IMR-90 (cell line): ENCODE measurements around the gene CHDH. TPM values are rescaled to one million over a fixed set of nuclear protein-coding genes. Genes with fewer than 3 reads are reported as not detected.

Experiments
- ATAC-seq: fragments of 200-7000 bp; cut with Tn5 transposase; 2 replicates; pipeline ENCODE4 v1.9.1; 2020; ENCODE audit warnings: low read depth, mild to moderate bottlenecking, moderate library complexity
- BruUV-seq: library from RNA; stranded (reverse); fragments of 400-500 nt; replicated peaks from 2 replicates; lab custom pipeline; 2021; lab: Mats Ljungman, UMichigan
- CTCF ChIA-PET: fragments of 300-600 bp; formaldehyde crosslinking; extraction: SDS; loops from one replicate; lab custom pipeline; 2021; ENCODE audit warnings: antibody characterized with exemption; lab: Yijun Ruan, JAX
- POLR2A ChIA-PET: fragments of 300-600 bp; sonication (Branson Sonifier 250); formaldehyde crosslinking; loops from one replicate; lab custom pipeline; 2022; ENCODE audit warnings: antibody characterized with exemption; ENCODE audit not compliant: unreplicated experiment; lab: Charles Lee
- DNase-seq: peaks from one replicate; pipeline ENCODE4 v3.0.0; 2013
- H2AFZ ChIP-seq: replicated peaks from 2 replicates; pipeline ENCODE3; 2013; ENCODE audit warnings: low read length, mild to moderate bottlenecking; ENCODE audit not compliant: poor library complexity
- H2AK5ac ChIP-seq: 2 replicates; pipeline ENCODE4 v1.6.1; 2013; ENCODE audit warnings: low read depth, low read length, inconsistent platforms
- H2AK9ac ChIP-seq: replicated peaks from 2 replicates; pipeline ENCODE3; 2013; ENCODE audit warnings: mild to moderate bottlenecking, low read depth, low read length, moderate library complexity; ENCODE audit not compliant: poor library complexity
- H2BK120ac ChIP-seq: 2 replicates; pipeline ENCODE4 v1.6.1; 2013; ENCODE audit warnings: low read depth, low read length, inconsistent platforms
- H2BK15ac ChIP-seq: 3 replicates; pipeline ENCODE4 v1.6.1; 2013; ENCODE audit warnings: low read depth, low read length, inconsistent platforms
- H2BK20ac ChIP-seq: 2 replicates; pipeline ENCODE4 v1.6.1; 2013; ENCODE audit warnings: low read depth, mild to moderate bottlenecking, inconsistent platforms, low read length, moderate library complexity
- H2BK5ac ChIP-seq: 2 replicates; pipeline ENCODE4 v1.6.1; 2013; ENCODE audit warnings: mild to moderate bottlenecking, low read depth, low read length, inconsistent platforms; ENCODE audit not compliant: poor library complexity, severe bottlenecking
- H3K14ac ChIP-seq: replicated peaks from 2 replicates; pipeline ENCODE4 v1.6.1; 2013; ENCODE audit warnings: low read depth, low read length, inconsistent platforms
- H3K18ac ChIP-seq: 2 replicates; pipeline ENCODE4 v1.6.1; 2013; ENCODE audit warnings: low read depth, low read length, control low read depth
- H3K23ac ChIP-seq: 2 replicates; pipeline ENCODE4 v1.6.1; 2013; ENCODE audit warnings: low read depth, low read length, inconsistent platforms
- H3K27ac ChIP-seq: 2 replicates; pipeline ENCODE4 v1.5.1; 2013; ENCODE audit warnings: mild to moderate bottlenecking, control low read depth, low read length; ENCODE audit not compliant: insufficient read depth
- H3K27me3 ChIP-seq: 2 replicates; pipeline ENCODE4 v1.6.1; 2013; ENCODE audit warnings: low read length; ENCODE audit not compliant: control insufficient read depth, insufficient read depth
- H3K36me3 ChIP-seq: 2 replicates; pipeline ENCODE4 v1.6.1; 2013; ENCODE audit warnings: low read length, mixed read lengths; ENCODE audit not compliant: control insufficient read depth, insufficient read depth
- H3K4ac ChIP-seq: 2 replicates; pipeline ENCODE4 v1.6.1; 2013; ENCODE audit warnings: low read depth, low read length, inconsistent platforms
- H3K4me1 ChIP-seq: 2 replicates; pipeline ENCODE4 v1.6.1; 2013; ENCODE audit warnings: low read length, mixed read lengths; ENCODE audit not compliant: control insufficient read depth, insufficient read depth
- H3K4me2 ChIP-seq: 2 replicates; pipeline ENCODE4 v1.6.1; 2013; ENCODE audit warnings: low read depth, mild to moderate bottlenecking, control low read depth, low read length, moderate library complexity
- H3K4me3 ChIP-seq: 2 replicates; pipeline ENCODE4 v1.5.1; 2013; ENCODE audit warnings: low read depth, mild to moderate bottlenecking, control low read depth, low read length, moderate library complexity; ENCODE audit not compliant: insufficient read depth
- H3K56ac ChIP-seq: 2 replicates; pipeline ENCODE4 v1.6.1; 2013; ENCODE audit warnings: low read length, inconsistent platforms; ENCODE audit not compliant: insufficient read depth; ENCODE audit errors: extremely low read depth
- H3K79me1 ChIP-seq, 2 experiments: 2 replicates each; pipeline ENCODE4 v1.6.1; 2013; ENCODE audit warnings: low read length in 2 of 2, inconsistent platforms in 1 of 2, low read depth in 1 of 2
- H3K9ac ChIP-seq: 2 replicates; pipeline ENCODE4 v1.6.1; 2013; ENCODE audit warnings: low read depth, low read length, control low read depth
- H3K9me1 ChIP-seq: 2 replicates; pipeline ENCODE4 v1.6.1; 2013; ENCODE audit warnings: low read length, inconsistent platforms; ENCODE audit not compliant: insufficient read depth
- H3K9me3 ChIP-seq: 2 replicates; pipeline ENCODE4 v1.6.1; 2013; ENCODE audit warnings: low read length; ENCODE audit not compliant: control insufficient read depth, insufficient read depth
- H4K20me1 ChIP-seq: 2 replicates; pipeline ENCODE4 v1.6.1; 2013; ENCODE audit warnings: low read length, inconsistent platforms; ENCODE audit not compliant: insufficient read depth
- H4K5ac ChIP-seq: 2 replicates; pipeline ENCODE4 v1.6.1; 2013; ENCODE audit warnings: mild to moderate bottlenecking, low read depth, low read length, control low read depth
- H4K8ac ChIP-seq, 2 experiments: 2 replicates each; pipeline ENCODE4 v1.6.1; 2013; ENCODE audit warnings: low read depth in 2 of 2, low read length in 2 of 2, control low read depth in 1 of 2, inconsistent platforms in 1 of 2
- H4K91ac ChIP-seq: 2 replicates; pipeline ENCODE4 v1.6.1; 2013; ENCODE audit warnings: low read depth, low read length, inconsistent platforms; ENCODE audit not compliant: insufficient read depth
- BHLHE40 ChIP-seq: fragments of 150-350 bp; IDR thresholded peaks from 2 replicates; pipeline ENCODE4 v1.6.1; 2016; ENCODE audit warnings: mild to moderate bottlenecking, low read depth, low read length
- CEBPB ChIP-seq: IDR thresholded peaks from 2 replicates; pipeline ENCODE4 v1.6.1; 2012; ENCODE audit warnings: low read depth, low read length, improper control_type of control experiment
- CTCF ChIP-seq: conservative IDR thresholded peaks from 2 replicates; pipeline ENCODE4 v1.5.1; 2012; ENCODE audit warnings: mild to moderate bottlenecking, low read depth, low read length, improper control_type of control experiment
- FOS ChIP-seq: fragments of 150-350 bp; IDR thresholded peaks from 2 replicates; pipeline ENCODE4 v1.6.1; 2016; ENCODE audit warnings: low read depth, low read length
- MAFK ChIP-seq: IDR thresholded peaks from 2 replicates; pipeline ENCODE4 v1.6.1; 2012; ENCODE audit warnings: low read depth, low read length, improper control_type of control experiment
- MAZ ChIP-seq: IDR thresholded peaks from 2 replicates; pipeline ENCODE4 v1.6.1; 2012; ENCODE audit warnings: low read depth, mild to moderate bottlenecking, low read length, improper control_type of control experiment, moderate library complexity, borderline replicate concordance
- MXI1 ChIP-seq: IDR thresholded peaks from 2 replicates; pipeline ENCODE4 v1.6.1; 2012; ENCODE audit warnings: low read depth, mild to moderate bottlenecking, low read length, moderate library complexity, borderline replicate concordance
- POLR2A ChIP-seq: IDR thresholded peaks from 2 replicates; pipeline ENCODE4 v1.6.1; 2012; ENCODE audit warnings: mild to moderate bottlenecking, low read depth, low read length
- RAD21 ChIP-seq: IDR thresholded peaks from 2 replicates; pipeline ENCODE4 v1.6.1; 2012; ENCODE audit warnings: low read length, improper control_type of control experiment
- RCOR1 ChIP-seq: IDR thresholded peaks from 2 replicates; pipeline ENCODE4 v1.6.1; 2012; ENCODE audit warnings: mild to moderate bottlenecking, low read length, improper control_type of control experiment; ENCODE audit not compliant: insufficient replicate concordance
- RFX5 ChIP-seq: IDR thresholded peaks from 2 replicates; pipeline ENCODE4 v1.8.0; 2012; ENCODE audit warnings: low read depth, mild to moderate bottlenecking, low read length, moderate library complexity
- USF2 ChIP-seq: fragments of 150-350 bp; IDR thresholded peaks from 2 replicates; pipeline ENCODE4 v1.6.1; 2017; ENCODE audit warnings: mild to moderate bottlenecking, antibody characterized with exemption, low read length, low read depth
- WGBS, 2 experiments: methylation state at CpG; one replicate each; pipeline versions ENCODE4 v1.1.5 to v1.1.7; 2013; ENCODE audit warnings: missing lambda C conversion rate in 2 of 2; ENCODE audit not compliant: insufficient read length in 1 of 2; ENCODE audit errors: extremely low coverage in 2 of 2; 5-methylcytosine and 5-hydroxymethylcytosine counted together
- dilution Hi-C: fragments of 300-500 bp; cut with HindIII; formaldehyde crosslinking; loops from one replicate; pipeline ENCODE4 v1.14.3; 2018; ENCODE audit warnings: low sequenced_read_pairs; ENCODE audit not compliant: unreplicated experiment
- in situ Hi-C: fragments of 300-500 bp; cut with MboI; formaldehyde crosslinking; loops from 3 replicates; pipeline ENCODE4 v1.14.3; 2019; ENCODE audit warnings: low sequenced_read_pairs, inconsistent platforms, mixed read lengths
- intact Hi-C: fragments of 100-400 bp; cut with micrococcal nuclease; formaldehyde crosslinking; loops from 2 replicates; pipeline ENCODE4 v1.10.0; 2022
- polyA plus RNA-seq, 3 experiments: library from polyadenylated mRNA; depleted of rRNA; stranded (reverse); fragments of >200 nt; gene quantifications; 2 replicates each; pipeline ENCODE4 v1.2.3, GENCODE V29; 2012; ENCODE audit warnings: low replicate concordance in 1 of 3
- total RNA-seq: library from RNA; depleted of rRNA; stranded (reverse); fragments of >200 nt; gene quantifications from 2 replicates; pipeline ENCODE4 v1.2.3, GENCODE V29; 2012

The CHDH gene
- total and polyA plus RNA-seq, 2 of the 4 experiments (the other 2 are of a cell fraction): under 0.01 to 0.19 TPM

GRCh38 chr3:53880396-53881345 lies 34.5 kb upstream of the CHDH start (continued):
- TF ChIP-seq CEBPB (no peak), MXI1 (no peak), MAZ (no peak)

DNA sequence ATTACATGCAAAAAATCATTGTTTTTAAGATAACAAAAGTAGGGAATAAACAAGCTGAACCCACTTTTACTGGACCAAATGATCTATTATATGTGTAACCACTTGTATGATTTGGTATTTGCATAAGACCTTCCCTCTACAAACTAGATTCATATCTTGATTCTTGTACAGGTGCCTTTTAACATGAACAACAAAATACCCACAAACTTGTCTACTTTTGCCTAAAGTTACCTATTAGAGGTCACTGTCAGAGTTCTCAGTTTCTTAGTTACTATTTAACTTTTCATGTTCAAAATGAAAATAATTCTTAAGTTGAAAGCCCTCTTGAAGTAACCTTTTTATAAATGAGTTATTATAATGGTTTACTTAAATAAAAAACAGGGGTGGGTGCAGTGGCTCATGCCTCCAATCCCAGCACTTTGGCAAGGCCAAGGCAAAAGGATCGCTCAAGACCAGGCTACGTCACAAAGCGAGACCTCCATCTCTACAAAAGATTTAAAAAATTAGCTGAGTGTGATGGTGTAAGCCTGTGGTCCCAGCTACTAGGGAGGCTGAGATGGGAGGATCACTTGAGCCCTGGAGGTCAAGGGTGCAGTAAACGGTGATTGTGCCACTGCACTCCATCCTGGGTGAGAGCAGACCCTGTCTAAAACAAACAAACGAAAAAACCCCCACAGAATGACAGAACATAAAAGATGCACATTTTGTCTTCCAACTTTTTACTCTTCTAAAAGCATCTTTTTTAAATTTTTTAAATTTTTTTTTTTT lies 19.7 kb upstream of the CHDH start:
- ATAC-seq (no peak), DNase-seq (no peak)
- Histone ChIP-seq H4K8ac (no peak overlapping the region), H2BK5ac (no peak overlapping the region), H2AFZ (no peak overlapping the region), H3K4me3 (no peak overlapping the region), H2AK5ac (no peak overlapping the region), H3K9me1 (no peaks in the 10 kb centered on the region), H2AK9ac (no peak overlapping the region), H2BK120ac (no peak overlapping the region), H3K18ac (no peak overlapping the region), H3K4me1 (no peaks in the 10 kb centered on the region), H3K9me3 (no peaks in the 10 kb centered on the region), H2BK20ac (no peak overlapping the region), H3K14ac (no peak overlapping the region), H3K27ac (no peak overlapping the region), H3K4me2 (no peak overlapping the region), H3K4ac (no peak overlapping the region), H3K23ac (no peak overlapping the region), H3K36me3 (peaks cover 39% of the 10 kb centered on the region), H4K5ac (no peak overlapping the region), H4K91ac (no peak overlapping the region), H3K9ac (no peak overlapping the region), H3K79me1 (peaks cover 0 to 2% of the 10 kb centered on the region in 2 experiments; a peak in 1 of 4 replicates), H2BK15ac (no peak overlapping the region), H4K20me1 (no peaks in the 10 kb centered on the region), H3K56ac (no peak overlapping the region), H3K27me3 (no peaks in the 10 kb centered on the region)
- dilution Hi-C loops (no loop called here), in situ Hi-C loops (no loop called here), intact Hi-C loops (loop anchor here (5.0 kb wide), 1 partner anchor 569 kb away; no protein-coding TSS in a partner anchor)
- ChIA-PET POLR2A (no interaction called here), CTCF (no interaction called here)
- no CpG with 5 or more reads among the region's 5 CpGs for WGBS, 2 experiments
- BruUV-seq: no TSS peak
- TF ChIP-seq USF2 (no peak), BHLHE40 (no peak), RFX5 (no peak), RCOR1 (no peak), MAZ (no peak), POLR2A (no peak), CTCF (no peak), RAD21 (no peak), CEBPB (no peak), MAFK (no peak), FOS (no peak)
